ENCODE measurements around the gene ANO1.

The ANO1 gene

DNA sequence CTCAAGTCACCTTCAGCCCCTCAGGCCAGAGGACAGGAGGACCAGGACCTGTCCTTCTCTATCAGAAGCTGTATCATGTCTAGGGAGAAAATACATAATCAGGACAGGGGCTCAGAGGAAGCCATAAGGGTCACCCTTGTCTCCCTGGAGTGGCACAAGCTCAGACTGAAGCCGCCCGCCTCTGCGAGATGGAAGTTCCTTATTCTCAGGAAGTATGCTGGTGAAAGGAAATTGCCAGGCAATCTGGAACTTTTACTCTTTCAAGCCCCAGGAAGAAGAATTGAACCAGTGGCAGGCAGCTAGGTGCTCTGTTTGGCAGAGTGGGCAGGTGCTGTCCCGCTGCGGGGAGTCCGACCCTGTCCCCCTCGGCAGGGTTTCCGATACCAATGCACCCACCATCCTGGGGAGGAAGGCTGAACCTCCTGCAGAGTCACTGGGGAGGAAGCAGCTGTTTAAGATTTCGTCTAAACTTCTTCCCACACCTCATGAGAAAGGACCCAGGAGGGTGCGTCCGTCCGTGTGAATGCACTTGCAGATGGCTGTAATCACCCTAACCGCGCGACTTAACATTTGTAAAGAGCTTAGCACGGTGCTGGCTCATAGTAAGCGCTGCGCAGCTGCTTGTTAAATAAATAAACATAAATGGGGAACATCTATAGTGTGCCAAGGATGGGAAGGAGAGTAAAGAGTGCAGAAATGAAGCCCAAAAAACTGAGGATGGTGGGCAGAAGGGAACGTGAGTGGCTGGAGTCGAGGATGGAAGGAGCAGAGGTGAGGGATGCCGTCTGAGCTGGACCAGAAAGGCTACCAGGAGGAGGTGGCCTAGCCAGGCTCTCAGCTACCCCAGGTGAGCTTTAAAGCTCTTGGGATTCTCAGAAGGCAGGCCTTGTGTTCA, 5.0 kb upstream of the ANO1 start:
- DNase-seq (ENCODE audit: low spot score): no peak

DNA sequence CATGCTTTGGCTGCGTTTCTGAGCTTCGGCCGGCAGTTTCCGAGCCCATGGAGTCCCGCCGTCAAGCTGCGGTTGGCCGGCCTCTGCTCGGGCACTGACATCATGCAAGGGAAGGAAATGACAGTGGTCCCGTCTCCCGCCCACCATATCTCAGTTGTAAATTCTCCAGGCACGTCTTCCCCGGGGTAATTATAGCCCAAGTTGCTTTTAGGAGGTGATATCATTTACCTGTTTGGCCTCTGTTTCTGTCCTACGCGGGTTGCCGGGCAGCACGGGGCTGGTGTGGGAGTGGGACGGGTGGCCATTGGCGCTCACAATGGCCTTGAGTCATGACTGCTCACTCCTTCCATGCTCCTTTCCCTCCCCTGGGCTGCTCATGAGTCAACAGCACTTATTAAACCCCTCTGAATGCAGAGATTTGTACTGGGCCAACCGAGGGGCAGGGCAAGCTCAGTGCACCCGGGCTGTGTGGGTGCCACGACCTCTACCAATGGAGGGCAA, 4.2 kb upstream of the ANO1 start:
- no peak for DNase-seq (ENCODE audit: low spot score)

DNA sequence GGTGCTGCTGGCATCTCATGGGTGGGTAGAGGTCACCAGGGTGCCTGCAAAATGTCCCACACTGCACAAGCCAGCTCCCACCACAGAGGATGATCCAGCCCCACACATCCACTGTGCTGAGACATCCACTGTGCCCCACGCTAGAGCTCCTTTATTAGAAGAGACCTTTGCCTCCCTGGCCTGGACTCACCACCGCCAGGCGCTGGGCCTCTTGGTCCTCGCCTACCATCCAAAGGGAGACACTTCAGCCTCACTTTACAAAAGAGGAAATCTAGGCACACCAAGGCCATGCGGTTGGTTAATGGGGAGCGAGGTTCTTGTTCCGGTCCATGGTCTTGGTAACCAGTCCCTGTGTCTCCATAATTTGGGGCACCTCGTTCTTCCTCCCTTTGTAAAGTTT, 3.4 kb upstream of the ANO1 start:
- DNase-seq (ENCODE audit: low spot score): no peak

DNA sequence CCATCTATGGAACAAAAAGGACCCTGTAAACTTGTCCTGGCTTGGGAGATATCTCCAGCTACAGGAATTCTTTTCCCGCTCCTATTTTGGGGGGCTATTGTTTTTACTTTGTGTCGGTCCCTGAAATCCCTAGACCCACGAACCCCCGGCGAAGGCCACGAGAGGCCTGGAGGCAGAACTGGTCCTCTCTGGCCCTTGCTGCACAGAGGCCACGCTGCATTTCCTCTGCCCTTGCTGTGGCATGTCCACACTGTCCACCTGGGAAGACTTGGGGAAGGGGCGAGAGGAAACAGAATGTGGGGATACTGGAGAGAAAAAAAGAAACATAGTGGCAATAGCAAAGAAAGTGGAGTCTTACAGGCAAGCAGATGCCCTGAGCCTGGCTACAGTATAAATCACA, 2.3 kb upstream of the ANO1 start:
- no peak for DNase-seq (ENCODE audit: low spot score)

DNA sequence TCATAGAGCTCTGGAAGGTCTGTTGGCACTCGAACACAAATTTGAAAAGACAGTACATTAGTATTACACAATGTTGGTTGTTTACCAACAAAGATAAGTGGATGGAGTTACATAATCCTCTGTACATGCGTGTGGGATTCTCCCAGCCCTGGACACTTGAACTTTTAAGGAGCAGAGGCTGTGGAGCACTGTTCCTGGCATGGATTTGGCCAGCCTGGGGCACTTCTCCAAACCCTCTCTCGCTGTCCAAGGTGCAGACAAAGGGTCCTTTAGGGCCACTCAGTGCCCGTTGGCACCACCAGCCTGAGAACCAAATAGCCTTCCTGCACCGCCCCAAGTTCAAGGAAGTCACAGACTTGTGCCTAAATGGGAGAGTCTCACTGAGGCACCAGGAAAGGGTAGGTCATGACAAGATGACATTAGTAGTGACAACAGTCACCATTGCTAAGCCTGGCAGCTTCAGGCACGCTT, 1.6 kb upstream of the ANO1 start:
- DNase-seq (ENCODE audit: low spot score): no peak

DNA sequence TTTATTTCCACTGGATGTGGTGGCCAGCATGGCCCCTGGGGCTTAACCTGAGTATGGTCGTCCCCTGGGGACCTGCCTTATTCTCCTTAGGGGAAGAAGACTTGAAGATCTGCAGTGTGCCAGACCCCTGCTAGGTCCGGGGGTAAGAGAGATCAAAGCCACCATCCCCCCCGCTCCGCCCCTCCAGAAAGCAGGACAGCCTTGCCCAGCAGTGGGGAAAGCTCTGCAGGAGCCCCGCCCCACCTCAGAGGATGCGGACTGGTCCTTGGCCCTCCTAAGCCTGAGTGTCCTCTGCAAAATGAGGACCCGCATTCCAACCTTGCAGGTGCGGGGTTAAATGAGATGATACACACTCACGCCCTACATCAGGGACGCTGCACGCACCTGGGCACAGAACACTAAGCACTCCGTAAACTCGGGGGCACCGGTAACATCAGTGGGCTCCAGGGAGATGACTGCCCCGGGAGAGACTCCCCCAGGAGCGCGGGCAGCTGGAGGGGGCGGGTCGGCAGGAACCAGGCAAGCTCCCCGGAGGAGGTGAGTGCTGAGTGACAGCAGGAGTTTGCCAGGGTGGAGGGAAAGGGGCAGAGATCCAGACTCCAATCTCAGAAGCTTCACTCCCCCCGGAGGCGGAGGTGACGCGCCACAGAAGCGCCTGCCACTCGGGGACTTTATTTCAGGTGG, 564 bp upstream of the ANO1 start:
- DNase-seq (ENCODE audit: low spot score): no peak

DNA sequence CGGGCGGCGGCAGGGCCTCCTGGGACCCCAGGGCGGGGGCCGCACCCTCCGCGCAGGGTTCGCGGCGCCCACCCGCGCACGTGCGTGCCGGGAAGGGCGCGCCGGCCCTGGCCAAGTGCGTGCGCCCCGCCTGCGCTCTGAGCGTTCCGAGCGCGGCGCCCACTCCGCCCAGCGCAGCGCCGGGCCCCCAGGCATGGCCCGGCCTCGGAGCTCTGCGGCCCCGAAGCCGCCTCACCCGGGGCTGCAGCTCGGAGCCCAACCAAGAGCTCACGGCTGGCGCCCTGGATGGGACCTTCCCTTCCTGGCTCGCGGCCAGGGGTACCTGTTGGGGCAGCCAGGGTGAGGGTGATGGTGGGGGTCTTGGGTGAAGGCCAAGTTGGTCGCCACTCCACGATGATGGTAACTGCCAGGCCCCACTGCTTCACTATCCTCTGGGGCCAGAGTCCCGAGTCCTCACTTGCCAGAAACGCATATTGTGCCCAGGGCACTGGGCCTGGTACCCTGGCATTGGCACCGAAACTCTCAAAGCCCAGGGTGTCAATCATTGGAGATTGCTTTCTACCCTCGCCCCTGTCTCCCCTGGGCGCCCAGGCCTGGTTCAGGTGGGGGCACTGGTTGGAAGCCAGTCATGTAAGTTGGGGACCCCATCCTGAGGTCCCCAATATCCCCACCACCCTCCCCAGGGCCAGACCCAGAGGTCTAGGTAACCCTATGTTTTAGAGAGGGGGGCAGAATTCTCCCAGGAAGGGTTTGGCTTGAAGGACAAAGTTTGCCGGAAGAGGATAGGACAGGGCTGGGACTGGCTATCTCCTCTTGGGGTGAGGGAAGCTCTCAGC, 882 bp downstream of the ANO1 start:
- no peak for DNase-seq (ENCODE audit: low spot score)

DNA sequence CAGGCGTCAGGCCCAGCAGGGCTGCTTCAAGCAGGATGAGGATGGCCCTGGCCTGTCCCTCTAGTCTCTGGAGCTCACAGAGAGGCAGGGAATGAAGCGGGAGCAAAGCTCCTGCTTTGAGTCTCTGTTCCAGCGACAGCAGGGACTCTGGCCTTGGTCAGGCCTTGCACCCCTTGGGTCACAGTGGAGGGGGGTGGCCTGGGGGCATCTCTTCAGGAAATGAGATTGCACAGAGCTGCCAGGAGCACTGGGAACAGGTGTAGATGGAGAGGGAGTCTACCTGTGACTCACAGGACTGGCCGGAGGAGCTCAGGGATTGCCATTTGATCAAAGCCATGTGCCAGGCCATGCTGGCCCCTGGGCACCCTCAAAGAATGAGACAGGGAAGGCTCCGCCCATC, 1.6 kb downstream of the ANO1 start:
- no peak for DNase-seq (ENCODE audit: low spot score)

DNA sequence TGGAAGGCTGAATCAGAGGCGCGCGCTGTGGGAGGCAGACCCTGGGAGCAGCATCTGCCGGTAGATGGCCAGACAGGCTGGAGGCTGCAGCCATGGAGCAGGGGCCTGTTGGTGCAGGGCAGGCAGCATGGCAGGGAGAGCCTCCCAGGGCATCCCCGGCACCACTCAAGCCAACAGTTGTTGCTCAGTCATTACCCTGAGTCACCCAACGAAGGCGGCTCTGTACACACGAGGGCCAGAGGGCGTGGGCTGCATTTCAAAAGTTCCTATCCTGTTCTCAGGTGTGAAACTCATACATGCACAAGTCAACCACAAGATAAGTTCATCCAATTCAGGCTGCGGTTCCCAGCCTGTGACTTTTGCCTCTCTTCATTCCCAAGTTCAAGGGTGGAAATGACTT, 2.6 kb downstream of the ANO1 start:
- no peak for DNase-seq (ENCODE audit: low spot score)

DNA sequence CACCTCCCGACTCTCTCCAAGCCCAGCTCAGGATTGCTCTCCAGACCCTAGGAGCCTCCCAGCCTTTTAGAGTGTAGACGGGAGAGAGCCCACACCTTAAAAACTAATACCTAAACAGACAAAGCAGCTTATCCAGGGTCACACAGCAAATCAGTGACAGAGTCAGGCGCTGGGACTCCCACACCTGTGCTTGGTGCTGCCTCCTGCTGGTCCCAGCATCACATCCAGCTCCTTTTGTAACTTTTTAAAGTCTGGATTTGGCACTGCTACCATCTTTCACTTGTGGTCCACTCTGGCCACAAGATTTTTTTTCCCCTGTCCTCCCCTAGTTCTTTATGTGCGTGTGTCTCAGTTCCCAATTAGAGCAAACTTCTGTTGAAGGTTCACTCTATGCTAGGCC, 4.7 kb downstream of the ANO1 start:
- DNase-seq (ENCODE audit: low spot score): no peak

DNA sequence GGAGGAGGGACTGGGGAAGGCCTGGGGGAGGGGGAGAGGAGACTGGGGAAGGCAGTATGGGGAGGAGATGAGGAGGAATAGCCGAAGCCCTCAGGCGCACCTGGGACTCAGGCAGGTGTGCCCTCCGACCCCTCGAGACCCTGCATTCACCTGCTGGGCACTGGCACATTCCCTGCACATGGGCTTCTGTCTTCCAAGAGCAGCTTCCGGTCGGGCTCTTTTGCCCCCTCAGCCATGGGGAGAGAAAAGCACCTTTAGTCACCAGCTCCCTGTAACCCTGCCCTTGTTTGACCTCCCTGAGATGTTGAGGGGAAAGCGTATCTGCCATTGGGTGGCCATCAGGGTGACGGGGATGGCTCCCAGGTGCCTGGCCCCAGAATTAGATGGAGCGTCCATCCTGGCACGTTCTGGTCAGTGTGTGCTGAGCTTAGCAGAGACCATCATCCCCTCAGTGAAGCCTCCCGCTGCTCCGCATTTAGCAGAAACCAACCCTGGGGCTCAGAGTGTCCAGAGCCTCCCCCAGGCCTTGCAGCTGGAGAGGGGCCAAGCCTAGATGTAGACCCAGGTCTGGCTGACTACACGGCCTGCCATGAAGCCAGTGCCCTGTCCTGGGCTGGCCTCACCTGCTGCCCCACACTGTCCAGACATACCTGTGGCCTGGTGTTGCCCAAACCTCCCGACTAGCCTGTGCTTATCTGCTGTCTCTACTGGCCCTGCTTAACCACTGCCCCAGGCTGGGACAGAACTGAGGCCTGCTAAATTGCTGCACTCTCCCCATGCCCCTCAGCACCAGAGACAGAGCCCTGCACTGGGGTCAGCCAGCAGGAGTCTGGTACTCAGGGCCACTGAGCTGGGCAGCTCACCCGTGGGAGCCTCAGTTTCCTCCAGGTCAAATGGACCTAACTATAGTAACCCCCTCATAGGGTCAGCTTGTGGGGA, 6.2 kb downstream of the ANO1 start:
- DNase-seq (ENCODE audit: low spot score): no peak

DNA sequence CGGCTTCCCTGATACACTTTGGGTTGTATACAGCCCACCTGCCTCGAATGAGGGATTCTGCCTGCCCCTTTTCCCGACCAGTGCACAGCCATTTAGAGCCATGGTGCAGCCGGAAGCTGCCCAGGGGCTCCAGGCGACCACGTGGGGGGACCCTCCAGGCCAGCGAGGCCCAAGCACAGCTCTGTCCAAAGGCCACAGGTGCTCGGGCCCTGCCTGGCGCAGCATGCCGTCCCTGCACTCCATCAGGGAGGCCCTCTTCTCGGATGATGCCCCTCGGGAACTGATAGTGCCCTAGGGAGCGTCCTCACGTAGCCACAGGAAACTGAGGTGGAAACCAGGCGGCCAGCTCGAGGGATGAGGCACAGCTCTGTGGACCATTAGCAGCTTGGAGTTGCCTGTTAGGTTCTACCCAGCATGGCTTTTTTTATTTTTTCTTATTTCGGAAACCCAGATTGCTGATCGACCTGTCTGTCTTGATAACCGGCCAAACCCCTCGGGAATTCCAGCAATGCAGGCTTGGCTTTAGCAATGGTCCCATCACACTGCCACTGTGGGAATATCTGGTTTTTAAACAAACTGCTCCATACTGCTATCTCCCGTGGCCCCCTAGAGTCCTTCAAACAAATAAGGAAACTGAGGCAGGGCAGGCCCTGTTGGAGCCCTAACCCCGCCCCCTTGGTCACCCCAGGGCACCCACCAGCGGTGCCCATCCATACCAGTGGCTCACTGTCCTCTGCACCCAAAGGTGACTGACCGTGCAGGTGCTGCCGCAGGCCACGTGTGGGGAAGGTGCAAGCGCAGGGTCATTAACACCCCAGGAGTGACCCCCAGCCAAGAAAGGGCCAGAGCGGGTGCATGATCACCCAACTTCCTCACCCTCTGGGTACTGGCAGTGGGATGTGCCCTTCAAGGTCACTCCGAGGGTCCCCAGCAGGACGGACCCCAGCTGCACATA, 8.0 kb downstream of the ANO1 start:
- DNase-seq (ENCODE audit: low spot score): no peak

DNA sequence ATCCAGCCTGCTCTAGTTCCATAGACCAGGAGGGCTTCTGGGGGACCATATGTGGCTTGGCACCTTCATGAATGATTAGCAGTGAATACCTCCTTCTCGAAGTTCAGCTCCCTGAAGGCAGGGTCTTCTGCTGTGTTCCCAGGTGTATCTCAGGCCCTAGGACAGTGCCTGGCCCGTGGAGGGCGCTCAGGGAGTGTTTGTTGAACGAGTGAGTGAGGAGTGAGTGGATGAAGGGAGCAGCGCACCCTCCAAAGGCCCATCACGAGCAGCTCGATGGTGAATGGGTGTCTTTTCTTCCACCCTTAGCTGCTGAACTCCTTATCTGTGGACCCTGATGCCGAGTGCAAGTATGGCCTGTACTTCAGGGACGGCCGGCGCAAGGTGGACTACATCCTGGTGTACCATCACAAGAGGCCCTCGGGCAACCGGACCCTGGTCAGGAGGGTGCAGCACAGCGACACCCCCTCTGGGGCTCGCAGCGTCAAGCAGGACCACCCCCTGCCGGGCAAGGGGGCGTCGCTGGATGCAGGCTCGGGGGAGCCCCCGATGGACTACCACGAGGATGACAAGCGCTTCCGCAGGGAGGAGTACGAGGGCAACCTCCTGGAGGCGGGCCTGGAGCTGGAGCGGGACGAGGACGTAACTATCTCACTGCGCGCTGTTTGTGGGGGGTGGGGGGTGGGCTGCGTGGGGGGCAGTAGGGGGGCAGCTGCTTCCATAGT, 9.5 kb downstream of the ANO1 start:
- DNase-seq (ENCODE audit: low spot score): no peak

DNA sequence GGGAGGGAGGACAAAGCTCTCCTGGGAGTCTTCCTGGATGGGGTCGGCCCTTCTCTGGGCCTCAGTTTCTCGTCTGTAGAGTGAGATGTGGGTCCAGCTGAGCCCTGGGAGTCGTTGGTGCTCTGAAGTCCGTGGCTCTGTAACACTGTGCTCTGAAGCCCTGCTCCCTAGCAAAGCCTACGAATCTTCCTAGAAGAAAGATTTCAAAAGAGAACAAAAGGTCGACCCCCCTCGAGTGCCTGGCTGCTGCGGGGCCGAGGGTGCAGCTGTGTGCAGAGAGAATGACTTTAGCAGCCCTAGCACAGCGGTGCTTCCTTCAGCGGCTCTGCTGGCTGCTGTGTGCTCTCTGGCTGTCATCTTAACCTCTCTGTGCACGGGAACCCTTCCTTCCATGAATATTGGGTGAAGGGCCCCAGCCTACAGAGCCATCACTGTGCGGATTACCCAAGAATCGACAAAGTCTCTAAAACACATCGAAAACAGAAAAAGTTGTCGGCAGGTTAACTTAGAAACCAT, 10.7 kb downstream of the ANO1 start:
- no peak for DNase-seq (ENCODE audit: low spot score)

DNA sequence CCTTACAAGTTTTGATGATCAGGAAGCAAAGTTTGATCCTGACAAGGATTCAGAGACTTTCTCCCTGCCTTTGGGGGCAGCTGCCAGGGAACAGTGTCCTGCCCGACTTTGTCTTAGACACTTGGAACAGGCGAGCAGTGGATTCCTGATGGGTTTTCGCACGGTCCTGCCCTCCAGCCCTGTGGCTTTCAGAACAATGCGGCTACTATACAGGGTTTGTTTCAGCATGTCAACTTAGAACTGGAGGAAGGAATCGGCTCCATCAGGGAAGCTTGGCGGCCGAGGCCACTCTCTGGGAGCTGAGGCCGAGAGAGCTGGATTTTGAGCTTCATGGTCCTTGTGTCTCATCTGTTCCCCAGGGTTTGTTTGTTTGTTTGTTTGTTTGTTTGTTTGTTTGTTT, 11.5 kb downstream of the ANO1 start:
- no peak for DNase-seq (ENCODE audit: low spot score)

DNA sequence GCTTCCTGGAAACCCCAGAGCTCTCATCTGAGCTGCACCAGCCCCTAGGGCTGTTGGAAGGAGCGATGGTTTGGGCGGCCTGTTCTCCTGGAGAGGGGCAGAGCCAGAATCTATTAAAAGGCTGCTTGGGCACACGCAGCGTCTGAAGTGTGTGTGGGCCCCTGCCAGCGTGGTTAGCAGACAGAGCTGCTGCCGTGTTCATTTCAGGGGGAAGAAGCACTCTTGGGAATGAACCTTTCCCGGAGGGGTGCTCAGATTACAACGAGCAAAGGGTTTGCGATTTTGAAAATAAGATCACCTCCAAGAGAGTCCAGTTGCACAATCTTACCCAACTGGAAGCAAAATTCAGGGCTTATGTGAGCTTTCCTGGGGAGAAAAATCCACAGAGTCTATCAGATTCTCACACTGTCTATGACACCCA, 12.9 kb downstream of the ANO1 start:
- DNase-seq (ENCODE audit: low spot score): no peak

DNA sequence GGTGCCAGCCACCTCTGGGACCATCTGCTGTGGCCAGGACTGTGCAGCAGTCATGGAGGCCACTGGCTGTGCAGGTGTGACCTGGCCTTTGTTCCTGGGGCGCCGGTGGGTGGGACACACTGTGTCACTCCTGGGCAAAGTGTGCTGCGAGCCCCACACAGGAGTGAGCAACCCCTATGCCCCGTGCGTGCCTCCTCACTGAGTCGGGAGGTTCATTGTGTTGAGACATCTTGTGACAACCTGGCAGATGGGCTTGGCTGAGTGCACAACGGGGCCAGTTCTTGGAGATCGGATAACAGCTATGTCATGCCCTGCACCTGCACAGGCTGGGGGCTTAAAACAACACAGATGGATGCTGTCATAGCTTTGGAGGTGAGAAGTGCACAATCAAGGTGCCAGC, 13.5 kb downstream of the ANO1 start:
- no peak for DNase-seq (ENCODE audit: low spot score)

DNA sequence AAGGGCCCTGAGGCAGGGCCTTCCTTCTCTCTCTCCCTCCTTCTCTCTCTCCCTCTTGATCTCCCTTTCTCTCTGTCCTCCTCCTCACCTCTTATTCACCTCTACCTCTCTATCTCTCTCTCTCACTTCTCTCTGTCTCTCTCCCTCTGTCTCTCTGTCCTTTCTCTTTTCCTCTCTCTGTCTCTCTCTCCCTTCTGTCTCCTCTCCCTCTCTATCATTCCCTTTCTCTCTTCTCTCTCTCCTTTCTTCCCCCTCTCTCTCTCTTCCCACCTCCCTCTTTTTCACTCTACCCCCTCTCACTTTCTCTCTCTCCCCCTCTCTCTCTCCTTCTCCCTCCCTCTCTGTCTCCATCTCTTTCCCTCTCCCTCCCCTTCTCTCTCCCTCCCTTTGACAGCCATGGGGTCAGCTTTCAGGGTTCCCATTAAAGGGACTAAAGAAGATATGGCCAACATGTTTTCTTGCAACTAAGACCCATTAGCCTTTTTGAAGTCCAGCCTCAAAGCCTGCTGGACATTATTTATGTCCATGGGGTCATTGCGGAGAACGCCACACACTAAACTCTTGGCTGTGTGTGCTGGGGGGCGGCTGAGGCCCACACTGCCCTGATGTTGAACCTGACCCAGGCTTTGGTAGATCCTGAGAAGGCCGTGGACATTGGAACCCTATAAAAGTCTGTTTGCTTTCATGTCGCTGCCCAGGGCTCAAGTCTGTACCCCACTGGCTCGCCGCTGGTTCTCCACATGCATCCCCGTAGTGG, 15.0 kb downstream of the ANO1 start:
- DNase-seq (ENCODE audit: low spot score): no peak
